SK-N-SH (cell line): ENCODE data around the gene MVB12B. TPM values are rescaled to one million over a fixed set of nuclear protein-coding genes. Genes with fewer than 3 reads are reported as not detected.

Experiments
- CTCF ChIA-PET: fragments of 300-600, 350-600 bp; formaldehyde crosslinking; extraction: SDS; loops from one replicate; lab custom pipeline; 2021; lab: Yijun Ruan, JAX
- POLR2A ChIA-PET: fragments of 350-600 bp; sonication (Branson Sonifier 250); formaldehyde crosslinking; extraction: SDS; loops from one replicate; lab custom pipeline; 2020; ENCODE audit warnings: antibody characterized with exemption, inconsistent platforms; lab: Yijun Ruan, JAX
- DNase-seq: peaks from one replicate; pipeline ENCODE4 v3.0.0; 2012
- H2AFZ ChIP-seq: fragments of 200-600 bp; sonication (generic); 2 replicates; pipeline ENCODE4 v1.8.1; 2016; ENCODE audit warnings: antibody characterized with exemption, mild to moderate bottlenecking, low read depth
- H3F3A ChIP-seq: fragments of 200-600 bp; sonication (generic); replicated peaks from 2 replicates; pipeline ENCODE3; 2016; ENCODE audit warnings: antibody characterized with exemption, mild to moderate bottlenecking; ENCODE audit not compliant: insufficient read depth
- H3K27ac ChIP-seq, 2 experiments: fragments of 200-500 bp in 1 of 2; fragments of 200-600 bp in 1 of 2; sonication (Bioruptor generic) in 1 of 2; sonication (generic), shearing (Covaris generic) in 1 of 2; 2 replicates each; pipeline versions ENCODE4 v1.5.1 to v1.6.1; 2014 to 2016; ENCODE audit warnings: low read depth in 2 of 2, inconsistent platforms in 1 of 2, low read length in 1 of 2, mild to moderate bottlenecking in 1 of 2, mixed read lengths in 1 of 2
- H3K27me3 ChIP-seq: fragments of 200-600 bp; sonication (generic), shearing (Covaris generic); 2 replicates; pipeline ENCODE4 v1.6.1; 2016; ENCODE audit warnings: mixed run types; ENCODE audit not compliant: insufficient read depth
- H3K36me3 ChIP-seq, 2 experiments: fragments of 200-500 bp in 1 of 2; fragments of 200-600 bp in 1 of 2; sonication (Bioruptor generic) in 1 of 2; sonication (generic) in 1 of 2; replicated peaks in 1 of 2; 2 replicates each; pipeline versions ENCODE3 to v1.5.1; 2014 to 2016; ENCODE audit warnings: low read length in 1 of 2, mild to moderate bottlenecking in 1 of 2; ENCODE audit not compliant: insufficient read depth in 2 of 2, control insufficient read depth in 1 of 2
- H3K4me1 ChIP-seq, 2 experiments: fragments of 200-500 bp in 1 of 2; fragments of 200-600 bp in 1 of 2; sonication (Bioruptor generic) in 1 of 2; sonication (generic), shearing (Covaris generic) in 1 of 2; 2 replicates each; pipeline versions ENCODE4 v1.5.1 to v1.6.1; 2014 to 2016; ENCODE audit warnings: low read depth in 1 of 2, low read length in 1 of 2, mixed run types in 1 of 2; ENCODE audit not compliant: insufficient read depth in 2 of 2, control insufficient read depth in 1 of 2
- H3K4me2 ChIP-seq: fragments of 200-600 bp; sonication (generic), shearing (Covaris generic); 2 replicates; pipeline ENCODE4 v1.6.1; 2017; ENCODE audit warnings: mixed run types
- H3K4me3 ChIP-seq, 2 experiments: fragments of 200-500 bp in 1 of 2; fragments of 200-600 bp in 1 of 2; sonication (Bioruptor generic) in 1 of 2; sonication (generic), shearing (Covaris generic) in 1 of 2; 2 replicates each; pipeline versions ENCODE4 v1.5.1 to v1.8.1; 2014 to 2016; ENCODE audit warnings: low read depth in 2 of 2, inconsistent platforms in 1 of 2, low read length in 1 of 2, mild to moderate bottlenecking in 1 of 2, mixed read lengths in 1 of 2, moderate library complexity in 1 of 2
- H3K79me2 ChIP-seq: fragments of 200-600 bp; sonication (generic); 2 replicates; pipeline ENCODE4 v1.8.1; 2017; ENCODE audit warnings: mild to moderate bottlenecking; ENCODE audit not compliant: insufficient read depth
- H3K9ac ChIP-seq: fragments of 200-600 bp; sonication (generic); 2 replicates; pipeline ENCODE4 v1.6.1; 2017; ENCODE audit warnings: mixed run types
- H3K9me2 ChIP-seq: fragments of 200-600 bp; sonication (generic); 2 replicates; pipeline ENCODE4 v1.6.1; 2017; ENCODE audit warnings: mixed run types
- H3K9me3 ChIP-seq: fragments of 200-600 bp; sonication (generic); 2 replicates; pipeline ENCODE4 v1.6.1; 2017; ENCODE audit warnings: mixed run types, mild to moderate bottlenecking, moderate library complexity
- H4K20me1 ChIP-seq: fragments of 200-600 bp; sonication (generic); 2 replicates; pipeline ENCODE4 v1.6.1; 2017; ENCODE audit warnings: mild to moderate bottlenecking, mixed run types; ENCODE audit not compliant: insufficient read depth
- FOXJ3 ChIP-seq: sonication (generic); formaldehyde crosslinking; IDR thresholded peaks from 2 replicates; pipeline ENCODE4 v1.5.1; 2020; ENCODE audit warnings: mild to moderate bottlenecking, missing genetic modification reagents
- IRF3 ChIP-seq: fragments of 150-350 bp; IDR thresholded peaks from 2 replicates; pipeline ENCODE4 v1.6.1; 2016; ENCODE audit warnings: mild to moderate bottlenecking, low read depth, low read length
- MEF2A ChIP-seq: IDR thresholded peaks from 2 replicates; pipeline ENCODE4 v1.4.0; 2012; ENCODE audit warnings: low read depth, borderline replicate concordance
- NRF1 ChIP-seq: IDR thresholded peaks from 2 replicates; pipeline ENCODE4 v1.6.1; 2012; ENCODE audit warnings: low read depth, mild to moderate bottlenecking, low read length
- SMC3 ChIP-seq: IDR thresholded peaks from 2 replicates; pipeline ENCODE4 v1.6.1; 2012; ENCODE audit warnings: low read depth, low read length, improper control_type of control experiment
- YY1 ChIP-seq: IDR thresholded peaks from 2 replicates; pipeline ENCODE4 v1.4.0; 2012; ENCODE audit warnings: low read depth, mild to moderate bottlenecking
- WGBS: methylation state at CpG from one replicate; pipeline ENCODE4 v1.1.6; 2017; ENCODE audit warnings: low lambda C conversion rate; 5-methylcytosine and 5-hydroxymethylcytosine counted together
- polyA plus RNA-seq, 3 experiments: library from polyadenylated mRNA; depleted of rRNA; stranded (reverse); fragments of >200 nt; gene quantifications; 2 replicates each; pipeline ENCODE4 v1.2.3, GENCODE V29; 2012

Gene MVB12B
- polyA plus RNA-seq, 1 of the 3 experiments (the other 2 are of a cell fraction), result 5.1 TPM

- H3K79me2 ChIP-seq, result no peaks in the 10 kb centered on the region
- no peaks in the 10 kb centered on the region for H3K36me3 ChIP-seq
- H3F3A ChIP-seq, result no peaks in the 10 kb centered on the region
- no peak overlapping the region for H3K9ac ChIP-seq
- H3K27ac ChIP-seq, result no peak overlapping the region; a peak in 1 of 4 replicates
- CTCF ChIA-PET, result interaction anchor here (3.0 to 21.2 kb wide), 2 partner anchors 24 to 27 kb away, joined by 15 to 473 read pairs; no protein-coding TSS in a partner anchor
- TF ChIP-seq SMC3 (no peak), FOXJ3 (CRISPR knock-in tag) (no peak), IRF3 (no peak), YY1 (no peak)
- WGBS, result 65% methylated on average over 10 of the region's 13 CpGs
- no peaks in the 10 kb centered on the region for H3K9me3 ChIP-seq
- no peak overlapping the region for H2AFZ ChIP-seq
- H3K4me1 ChIP-seq, result peaks cover 0 to 79% of the 10 kb centered on the region in 2 experiments; a peak in 2 of 4 replicates
- no peak for DNase-seq
- no peaks in the 10 kb centered on the region for H3K9me2 ChIP-seq
- H4K20me1 ChIP-seq, result no peaks in the 10 kb centered on the region
- H3K4me3 ChIP-seq, result no peak overlapping the region
- H3K27me3 ChIP-seq, result peaks cover 19% of the 10 kb centered on the region; the same call in 1 of the 2 replicates
- POLR2A ChIA-PET, result no interaction called here
- no peak overlapping the region for H3K4me2 ChIP-seq
These were observed 197.9 kb downstream of the MVB12B start for GRCh38 chr9:126524353-126525077.

GRCh38 chr9:126526218-126527108, 199.8 kb downstream of the MVB12B start:
- no peaks in the 10 kb centered on the region for H4K20me1 ChIP-seq
- WGBS, result 77% methylated on average over 18 of the region's 19 CpGs
- POLR2A ChIA-PET, result no interaction called here
- H2AFZ ChIP-seq, result no peak overlapping the region
- peak overlapping the region in 1 of 2 experiments; percentile 43; a peak in 1 of 4 replicates for H3K27ac ChIP-seq
- CTCF ChIA-PET, result interaction anchor here (0.7 to 21.2 kb wide), 5 partner anchors 11 to 35 kb away, joined by 3 to 473 read pairs (median 15); no protein-coding TSS in a partner anchor
- H3K79me2 ChIP-seq, result no peaks in the 10 kb centered on the region
- no peaks in the 10 kb centered on the region for H3K9me2 ChIP-seq
- H3F3A ChIP-seq, result no peaks in the 10 kb centered on the region
- no peak for TF ChIP-seq MEF2A
- no peak for TF ChIP-seq NRF1
- no peaks in the 10 kb centered on the region for H3K9me3 ChIP-seq
- peaks cover 0 to 73% of the 10 kb centered on the region in 2 experiments; a peak in 1 of 4 replicates for H3K4me1 ChIP-seq
- H3K27me3 ChIP-seq, result peaks cover 13% of the 10 kb centered on the region; the same call in 1 of the 2 replicates
- no peak overlapping the region for H3K4me3 ChIP-seq
- H3K9ac ChIP-seq, result no peak overlapping the region
- H3K4me2 ChIP-seq, result no peak overlapping the region
- H3K36me3 ChIP-seq, result no peaks in the 10 kb centered on the region
- peak; percentile 33 for DNase-seq
